Panc1 (cell line): ENCODE data around the gene CREB5. TPM values are rescaled to one million over a fixed set of nuclear protein-coding genes. Genes with fewer than 3 reads are reported as not detected.

ENCODE experiments used
- ATAC-seq: fragments of 200-7000 bp; cut with Tn5 transposase; 2 replicates; pipeline ENCODE4 v1.9.1; 2020; ENCODE audit warnings: mild to moderate bottlenecking, moderate library complexity
- BruUV-seq: library from RNA; stranded (reverse); fragments of 400-500 nt; replicated peaks from 2 replicates; lab custom pipeline; 2021; lab: Mats Ljungman, UMichigan
- CTCF ChIA-PET: fragments of 300-600 bp; sonication (Branson Sonifier 250); formaldehyde crosslinking; loops from one replicate; lab custom pipeline; 2022; ENCODE audit warnings: antibody characterized with exemption; lab: Charles Lee
- POLR2A ChIA-PET: fragments of 300-600 bp; sonication (Branson Sonifier 250); formaldehyde crosslinking; loops from one replicate; lab custom pipeline; 2022; ENCODE audit warnings: antibody characterized with exemption; lab: Charles Lee
- DNase-seq: peaks from one replicate; pipeline ENCODE4 v3.0.0-alpha.2; 2010; ENCODE audit warnings: low read depth, low spot score
- H3K27ac ChIP-seq: 2 replicates; pipeline ENCODE4 v1.5.1; 2011; ENCODE audit warnings: mild to moderate bottlenecking, low read length, inconsistent platforms
- H3K27me3 ChIP-seq: fragments of 200-500 bp; sonication (Bioruptor generic); 2 replicates; pipeline ENCODE4 v1.6.0; 2014; ENCODE audit warnings: low read length, inconsistent platforms; ENCODE audit not compliant: control insufficient read depth, insufficient read depth
- H3K36me3 ChIP-seq: fragments of 200-500 bp; sonication (Bioruptor generic); 2 replicates; pipeline ENCODE4 v1.5.1; 2014; ENCODE audit warnings: inconsistent platforms, mild to moderate bottlenecking, low read length, moderate library complexity; ENCODE audit not compliant: control insufficient read depth, insufficient read depth
- H3K4me1 ChIP-seq: 2 replicates; pipeline ENCODE4 v1.5.1; 2011; ENCODE audit warnings: inconsistent platforms, mild to moderate bottlenecking, low read length, moderate library complexity; ENCODE audit not compliant: control insufficient read depth, insufficient read depth
- H3K4me3 ChIP-seq, 2 experiments: 2 replicates each; pipeline ENCODE4 v1.5.1; 2011 to 2012; ENCODE audit warnings: low read depth in 2 of 2, low read length in 2 of 2, mild to moderate bottlenecking in 2 of 2, inconsistent platforms in 1 of 2, moderate library complexity in 1 of 2
- H3K9me3 ChIP-seq: fragments of 200-500 bp; sonication (Bioruptor generic); 2 replicates; pipeline ENCODE4 v1.5.1; 2014; ENCODE audit warnings: low read depth, mild to moderate bottlenecking, inconsistent platforms, low read length, moderate library complexity; ENCODE audit not compliant: control insufficient read depth, insufficient read depth
- CTCF ChIP-seq: fragments of 450-650 bp; IDR thresholded peaks from 2 replicates; pipeline ENCODE4 v1.5.1; 2017; ENCODE audit warnings: mild to moderate bottlenecking
- POLR2AphosphoS5 ChIP-seq: IDR thresholded peaks from 2 replicates; pipeline ENCODE4 v1.6.1; 2012; ENCODE audit warnings: mild to moderate bottlenecking, low read depth, low read length, moderate library complexity
- REST ChIP-seq, 2 experiments: IDR thresholded peaks; 2 replicates each; pipeline ENCODE4 v1.6.1; 2011 to 2012; ENCODE audit warnings: low read depth in 2 of 2, control low read depth in 1 of 2, low read length in 1 of 2, mild to moderate bottlenecking in 1 of 2, moderate library complexity in 1 of 2; ENCODE audit not compliant: insufficient read depth in 1 of 2
- SIN3A ChIP-seq: IDR thresholded peaks from 2 replicates; pipeline ENCODE4 v1.6.1; 2012; ENCODE audit warnings: low read depth, mild to moderate bottlenecking, low read length, moderate library complexity, borderline replicate concordance; ENCODE audit not compliant: insufficient read depth
- TCF7L2 ChIP-seq: IDR thresholded peaks from 2 replicates; pipeline ENCODE4 v1.6.1; 2011; ENCODE audit warnings: mild to moderate bottlenecking, low read depth, low read length, inconsistent platforms
- in situ Hi-C: cut with HindIII; loops from 2 replicates; pipeline ENCODE4 v1.10.0; 2016; ENCODE audit warnings: low sequenced_read_pairs, low pct_unique_long_range_greater_than_20kb
- intact Hi-C: fragments of 100-400 bp; cut with micrococcal nuclease; formaldehyde crosslinking; loops from one replicate; pipeline ENCODE4 v1.10.0; 2022; ENCODE audit not compliant: unreplicated experiment
- total RNA-seq: library from RNA; stranded (reverse); gene quantifications from one replicate; pipeline ENCODE4 v1.2.1, GENCODE V29; 2021; ENCODE audit not compliant: unreplicated experiment

Gene CREB5
- total RNA-seq, 1 experiment from 2014 or later = 3.1 TPM

GRCh38 chr7:28774261-28774988 is 362.1 kb downstream of the CREB5 start:
- DNase-seq (no peak), ATAC-seq (no peak)
- no peak for TF ChIP-seq POLR2AphosphoS5
- no peak for TF ChIP-seq SIN3A
- TF ChIP-seq REST (IDR thresholded peaks at IDR 0.05; ENCODE audit: insufficient read depth in 1 of 2, low read depth in 2 of 2, low read length in 1 of 2) = no peak
- TF ChIP-seq CTCF = no peak
- no peak for TF ChIP-seq TCF7L2
- no TSS peak for BruUV-seq
- intact Hi-C loops (no loop called here), in situ Hi-C loops (no loop called here)
- H3K27ac ChIP-seq = no peak overlapping the region
- POLR2A ChIA-PET = interaction anchor here (0.6 kb wide), 1 partner anchor 22 kb away, joined by 3 read pairs; no protein-coding TSS in a partner anchor
- no peaks in the 10 kb centered on the region for H3K4me1 ChIP-seq
- no peaks in the 10 kb centered on the region for H3K36me3 ChIP-seq
- H3K4me3 ChIP-seq = no peak overlapping the region
- H3K9me3 ChIP-seq = no peaks in the 10 kb centered on the region
- no peaks in the 10 kb centered on the region for H3K27me3 ChIP-seq
- CTCF ChIA-PET = no interaction called here

GRCh38 chr7:28776463-28777157 is 364.3 kb downstream of the CREB5 start:
- Histone ChIP-seq H3K27me3 (no peaks in the 10 kb centered on the region), H3K9me3 (no peaks in the 10 kb centered on the region), H3K27ac (no peak overlapping the region), H3K4me1 (no peaks in the 10 kb centered on the region), H3K4me3 (no peak overlapping the region), H3K36me3 (no peaks in the 10 kb centered on the region)
- ATAC-seq (no peak), DNase-seq (no peak)
- ChIA-PET POLR2A (no interaction called here), CTCF (no interaction called here)
- intact Hi-C loops (no loop called here), in situ Hi-C loops (no loop called here)
- no TSS peak for BruUV-seq
- TF ChIP-seq CTCF = no peak
- no peak for TF ChIP-seq REST (IDR thresholded peaks at IDR 0.05; ENCODE audit: insufficient read depth in 1 of 2, low read depth in 2 of 2, low read length in 1 of 2)
- no peak for TF ChIP-seq POLR2AphosphoS5
- no peak for TF ChIP-seq SIN3A
- no peak for TF ChIP-seq TCF7L2
